Effector memory CD4-positive, alpha-beta T cell (primary cell): Measurements from ENCODE around the gene FMR1.
A peak's percentile ranks its signal among the peaks of the same experiment; 100 is the strongest.

Experiments
- DNase-seq, 3 donors: peaks; one replicate each; pipeline ENCODE4 v3.0.0-alpha.2; 2020
- H3K27ac ChIP-seq: 2 replicates; pipeline ENCODE4 v1.7.0; 2013; ENCODE audit warnings: mild to moderate bottlenecking, low read length, moderate library complexity; ENCODE audit not compliant: insufficient read depth, poor library complexity, severe bottlenecking
- H3K27me3 ChIP-seq: replicated peaks from 2 replicates; pipeline ENCODE4 v1.7.0; 2013; ENCODE audit warnings: mild to moderate bottlenecking, low read length; ENCODE audit not compliant: insufficient read depth, control insufficient read depth, poor library complexity, severe bottlenecking
- H3K36me3 ChIP-seq: 2 replicates; pipeline ENCODE4 v1.7.0; 2013; ENCODE audit warnings: mild to moderate bottlenecking, low read length, moderate library complexity; ENCODE audit not compliant: control insufficient read depth, insufficient read depth
- H3K4me1 ChIP-seq: 2 replicates; pipeline ENCODE4 v1.7.0; 2013; ENCODE audit warnings: low read length, mild to moderate bottlenecking; ENCODE audit not compliant: control insufficient read depth, insufficient read depth, poor library complexity, severe bottlenecking
- H3K4me3 ChIP-seq: 2 replicates; pipeline ENCODE4 v1.7.0; 2013; ENCODE audit warnings: low read length, low read depth, mild to moderate bottlenecking; ENCODE audit not compliant: insufficient read depth, poor library complexity, severe bottlenecking
- H3K9me3 ChIP-seq: 2 replicates; pipeline ENCODE4 v1.7.0; 2013; ENCODE audit warnings: mild to moderate bottlenecking, low read length, moderate library complexity; ENCODE audit not compliant: control insufficient read depth

The FMR1 gene

DNA sequence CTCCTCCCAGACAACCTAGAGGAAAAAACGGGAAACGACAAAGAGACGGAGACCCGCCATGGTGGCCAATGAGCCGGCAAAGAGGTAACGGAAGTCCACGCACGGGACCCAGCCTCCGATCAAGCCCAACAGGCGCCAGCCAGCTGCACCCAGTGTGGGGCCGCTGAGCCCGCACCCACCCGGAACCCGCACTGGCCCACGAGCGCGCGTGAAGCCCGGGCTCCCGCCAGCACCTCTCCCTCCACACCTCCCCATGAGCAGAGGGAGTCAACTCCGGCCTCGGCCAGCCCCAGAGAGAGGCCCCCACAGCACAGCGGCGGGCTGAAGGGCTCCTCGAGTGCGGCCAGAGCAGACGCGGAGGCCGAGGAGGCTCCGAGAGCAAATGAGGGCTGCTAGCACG, 14.6 kb upstream of the FMR1 start:
- DNase-seq: no peak

DNA sequence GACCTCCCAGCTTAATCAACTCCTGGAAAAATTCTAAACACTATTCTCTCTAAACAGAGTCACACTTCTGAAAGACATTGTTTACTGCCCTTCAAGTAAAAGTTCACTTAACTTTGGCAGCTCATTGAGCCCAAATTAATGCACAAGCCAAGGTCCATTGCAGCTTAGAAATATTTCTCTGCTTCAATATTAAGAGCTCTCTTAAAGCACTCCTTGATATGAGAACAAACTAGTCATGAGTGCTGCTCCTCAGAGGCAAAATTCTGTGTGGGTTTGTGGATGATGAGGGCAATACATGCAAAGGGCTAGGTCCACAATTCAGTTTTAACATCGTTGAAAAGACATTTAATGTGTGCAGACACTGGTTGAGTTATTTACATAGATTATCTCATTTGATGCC, 12.8 kb upstream of the FMR1 start:
- Histone ChIP-seq H3K36me3 (no peaks in the 10 kb centered on the region), H3K27ac (no peak overlapping the region), H3K27me3 (no peaks in the 10 kb centered on the region), H3K9me3 (no peaks in the 10 kb centered on the region), H3K4me1 (no peaks in the 10 kb centered on the region), H3K4me3 (no peak overlapping the region)
- DNase-seq: no peak

More for the DNA sequence above, 14.6 kb upstream of the FMR1 start:
- H3K4me1 ChIP-seq: no peaks in the 10 kb centered on the region
- no peaks in the 10 kb centered on the region for H3K27me3 ChIP-seq
- no peak overlapping the region for H3K4me3 ChIP-seq
- no peaks in the 10 kb centered on the region for H3K36me3 ChIP-seq
- H3K9me3 ChIP-seq: no peaks in the 10 kb centered on the region
- no peak overlapping the region for H3K27ac ChIP-seq

- no peak overlapping the region for H3K4me3 ChIP-seq
- no peaks in the 10 kb centered on the region for H3K27me3 ChIP-seq
- no peak for DNase-seq
- no peaks in the 10 kb centered on the region for H3K4me1 ChIP-seq
- no peaks in the 10 kb centered on the region for H3K36me3 ChIP-seq
- H3K27ac ChIP-seq: no peak overlapping the region
- H3K9me3 ChIP-seq: no peaks in the 10 kb centered on the region
These were observed 12.2 kb upstream of the FMR1 start for GRCh38 chrX:147899379-147900114.

GRCh38 chrX:147900349-147900748, 11.4 kb upstream of the FMR1 start:
- H3K27ac ChIP-seq: no peak overlapping the region

GRCh38 chrX:147901461-147902126, 10.1 kb upstream of the FMR1 start:
- H3K36me3 ChIP-seq: no peaks in the 10 kb centered on the region
- H3K9me3 ChIP-seq: no peaks in the 10 kb centered on the region
- no peak overlapping the region for H3K27ac ChIP-seq
- H3K4me1 ChIP-seq: no peaks in the 10 kb centered on the region
- DNase-seq: no peak
- H3K4me3 ChIP-seq: no peak overlapping the region
- no peaks in the 10 kb centered on the region for H3K27me3 ChIP-seq

More at GRCh38 chrX:147900349-147900748, 11.4 kb upstream of the FMR1 start:
- Histone ChIP-seq H3K4me1 (no peaks in the 10 kb centered on the region), H3K36me3 (no peaks in the 10 kb centered on the region), H3K4me3 (no peak overlapping the region), H3K27me3 (no peaks in the 10 kb centered on the region), H3K9me3 (no peaks in the 10 kb centered on the region)
- DNase-seq: no peak

DNA sequence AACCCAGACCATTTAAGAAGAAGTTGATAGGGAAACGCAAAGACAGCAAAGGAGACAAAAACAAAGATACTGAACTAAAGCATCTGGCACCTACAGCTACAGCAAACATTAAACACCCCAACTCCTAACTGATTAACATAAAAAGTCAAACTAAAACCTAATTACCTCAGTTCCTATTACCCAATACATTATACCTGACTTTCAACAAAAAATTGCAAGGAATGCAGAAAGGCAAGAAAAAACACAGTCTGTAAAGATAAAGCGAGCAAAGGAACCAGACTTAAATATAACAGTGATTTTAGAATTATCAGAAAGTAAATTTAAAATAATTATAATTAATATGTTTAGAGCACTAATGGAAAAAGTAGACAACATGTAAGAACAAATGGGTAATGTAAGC, 9.4 kb upstream of the FMR1 start:
- no peaks in the 10 kb centered on the region for H3K36me3 ChIP-seq
- DNase-seq: no peak
- H3K4me3 ChIP-seq: no peak overlapping the region
- H3K27ac ChIP-seq: no peak overlapping the region
- H3K4me1 ChIP-seq: no peaks in the 10 kb centered on the region
- H3K27me3 ChIP-seq: no peaks in the 10 kb centered on the region
- H3K9me3 ChIP-seq: no peaks in the 10 kb centered on the region

- Histone ChIP-seq H3K9me3 (no peaks in the 10 kb centered on the region), H3K4me1 (peaks cover 5% of the 10 kb centered on the region), H3K4me3 (no peak overlapping the region), H3K27ac (no peak overlapping the region), H3K27me3 (no peaks in the 10 kb centered on the region), H3K36me3 (no peaks in the 10 kb centered on the region)
- no peak for DNase-seq
These were observed 3.6 kb upstream of the FMR1 start for GRCh38 chrX:147908106-147908505.

DNA sequence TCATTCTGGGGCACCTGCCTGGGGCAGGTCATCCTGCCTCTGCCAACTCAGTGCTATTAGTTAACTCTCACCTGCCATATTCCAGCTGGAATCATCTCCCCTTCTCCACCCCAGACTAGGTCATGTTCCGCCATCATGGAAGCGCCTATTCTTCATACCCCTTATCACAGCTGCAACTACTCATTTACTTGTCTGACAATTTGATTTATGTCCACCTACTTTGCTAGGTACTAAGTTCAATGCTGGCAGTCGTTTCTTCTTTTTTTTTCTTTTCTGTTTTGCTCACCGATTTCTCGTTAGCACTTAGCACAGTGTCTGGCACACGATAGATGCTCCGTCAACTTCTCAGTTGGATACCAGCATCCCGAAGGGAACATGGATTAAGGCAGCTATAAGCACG, 1.1 kb upstream of the FMR1 start:
- Histone ChIP-seq H3K9me3 (no peaks in the 10 kb centered on the region), H3K36me3 (no peaks in the 10 kb centered on the region), H3K4me1 (peaks cover 5% of the 10 kb centered on the region), H3K4me3 (no peak overlapping the region), H3K27me3 (no peaks in the 10 kb centered on the region), H3K27ac (no peak overlapping the region)
- DNase-seq: no peak

DNA sequence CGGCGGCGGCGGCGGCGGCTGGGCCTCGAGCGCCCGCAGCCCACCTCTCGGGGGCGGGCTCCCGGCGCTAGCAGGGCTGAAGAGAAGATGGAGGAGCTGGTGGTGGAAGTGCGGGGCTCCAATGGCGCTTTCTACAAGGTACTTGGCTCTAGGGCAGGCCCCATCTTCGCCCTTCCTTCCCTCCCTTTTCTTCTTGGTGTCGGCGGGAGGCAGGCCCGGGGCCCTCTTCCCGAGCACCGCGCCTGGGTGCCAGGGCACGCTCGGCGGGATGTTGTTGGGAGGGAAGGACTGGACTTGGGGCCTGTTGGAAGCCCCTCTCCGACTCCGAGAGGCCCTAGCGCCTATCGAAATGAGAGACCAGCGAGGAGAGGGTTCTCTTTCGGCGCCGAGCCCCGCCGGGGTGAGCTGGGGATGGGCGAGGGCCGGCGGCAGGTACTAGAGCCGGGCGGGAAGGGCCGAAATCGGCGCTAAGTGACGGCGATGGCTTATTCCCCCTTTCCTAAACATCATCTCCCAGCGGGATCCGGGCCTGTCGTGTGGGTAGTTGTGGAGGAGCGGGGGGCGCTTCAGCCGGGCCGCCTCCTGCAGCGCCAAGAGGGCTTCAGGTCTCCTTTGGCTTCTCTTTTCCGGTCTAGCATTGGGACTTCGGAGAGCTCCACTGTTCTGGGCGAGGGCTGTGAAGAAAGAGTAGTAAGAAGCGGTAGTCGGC, 528 bp downstream of the FMR1 start:
- no peaks in the 10 kb centered on the region for H3K9me3 ChIP-seq
- H3K27ac ChIP-seq: peak overlapping the region; percentile 74
- peak overlapping the region; percentile 62 for H3K4me3 ChIP-seq
- DNase-seq: peak in 1 of 3 donors; percentile 5
- no peaks in the 10 kb centered on the region for H3K36me3 ChIP-seq
- H3K27me3 ChIP-seq: no peaks in the 10 kb centered on the region
- H3K4me1 ChIP-seq: peaks cover 5% of the 10 kb centered on the region

DNA sequence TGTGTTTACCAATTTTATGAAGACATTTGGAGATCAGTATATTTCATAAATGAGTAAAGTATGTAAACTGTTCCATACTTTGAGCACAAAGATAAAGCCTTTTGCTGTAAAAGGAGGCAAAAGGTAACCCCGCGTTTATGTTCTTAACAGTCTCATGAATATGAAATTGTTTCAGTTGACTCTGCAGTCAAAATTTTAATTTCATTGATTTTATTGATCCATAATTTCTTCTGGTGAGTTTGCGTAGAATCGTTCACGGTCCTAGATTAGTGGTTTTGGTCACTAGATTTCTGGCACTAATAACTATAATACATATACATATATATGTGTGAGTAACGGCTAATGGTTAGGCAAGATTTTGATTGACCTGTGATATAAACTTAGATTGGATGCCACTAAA, 1.9 kb downstream of the FMR1 start:
- no peak for DNase-seq
- peaks cover 9% of the 10 kb centered on the region for H3K4me1 ChIP-seq
- H3K27me3 ChIP-seq: no peaks in the 10 kb centered on the region
- no peaks in the 10 kb centered on the region for H3K36me3 ChIP-seq
- H3K27ac ChIP-seq: no peak overlapping the region
- no peaks in the 10 kb centered on the region for H3K9me3 ChIP-seq
- H3K4me3 ChIP-seq: no peak overlapping the region
